GM18870 (cell line): ENCODE measurements around the gene TCF7.

Experiments
- ATAC-seq: cut with Tn5 transposase; IDR thresholded peaks from one replicate; pipeline ENCODE4 v1.9.1; 2021; ENCODE audit warnings: moderate library complexity; ENCODE audit not compliant: unreplicated experiment

The TCF7 gene

GRCh38 chr5:134129411-134130238 lies 15.1 kb downstream of the TCF7 start:
- no peak for ATAC-seq

GRCh38 chr5:134130239-134130945 lies 15.9 kb downstream of the TCF7 start:
- ATAC-seq: no peak

GRCh38 chr5:134131165-134131564 lies 16.7 kb downstream of the TCF7 start:
- no peak for ATAC-seq

- no peak for ATAC-seq
Observed at GRCh38 chr5:134131578-134132350, 17.3 kb downstream of the TCF7 start.

DNA sequence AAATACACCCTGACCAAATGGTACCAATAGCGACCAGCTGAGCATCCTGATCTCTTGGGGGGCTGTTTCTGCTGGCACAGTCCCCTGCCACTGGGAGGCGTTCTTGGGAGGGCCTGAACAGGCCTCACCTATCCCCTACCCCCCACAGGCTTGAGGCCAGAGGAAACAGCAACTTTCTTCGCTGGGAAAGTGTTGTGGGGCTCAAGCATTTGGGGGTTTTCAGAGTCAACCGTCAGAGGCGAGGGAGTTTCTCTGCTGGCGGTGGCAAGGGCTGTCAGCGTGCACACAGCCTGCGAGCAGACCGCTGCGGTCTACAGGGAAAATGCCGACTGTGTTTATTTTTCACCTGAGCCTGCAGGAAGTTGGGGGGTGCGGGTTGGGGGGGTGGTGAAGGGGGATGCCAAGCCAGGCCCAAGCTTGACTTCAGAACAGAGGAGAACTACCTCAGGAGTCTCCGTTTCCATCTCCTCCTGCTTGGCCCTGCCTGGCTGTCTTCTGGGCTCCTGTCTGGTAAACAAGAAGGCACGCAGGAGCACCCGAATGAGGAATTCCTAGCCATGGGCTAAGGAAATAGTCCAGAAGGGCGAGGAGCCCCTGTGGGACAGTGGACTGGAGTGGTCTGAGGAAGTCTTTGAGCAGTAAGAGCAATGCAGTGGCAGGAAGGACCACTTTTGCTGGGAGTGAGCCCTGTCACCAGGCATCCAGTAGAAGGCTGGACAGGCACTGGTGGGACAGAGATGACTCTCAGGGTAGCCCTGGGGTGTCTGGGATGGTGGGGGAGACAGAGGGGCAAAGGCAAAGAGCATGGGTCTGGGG lies 18.1 kb downstream of the TCF7 start:
- peak; percentile 53 for ATAC-seq

- no peak for ATAC-seq
Observed at GRCh38 chr5:134133188-134133994, 18.9 kb downstream of the TCF7 start.

DNA sequence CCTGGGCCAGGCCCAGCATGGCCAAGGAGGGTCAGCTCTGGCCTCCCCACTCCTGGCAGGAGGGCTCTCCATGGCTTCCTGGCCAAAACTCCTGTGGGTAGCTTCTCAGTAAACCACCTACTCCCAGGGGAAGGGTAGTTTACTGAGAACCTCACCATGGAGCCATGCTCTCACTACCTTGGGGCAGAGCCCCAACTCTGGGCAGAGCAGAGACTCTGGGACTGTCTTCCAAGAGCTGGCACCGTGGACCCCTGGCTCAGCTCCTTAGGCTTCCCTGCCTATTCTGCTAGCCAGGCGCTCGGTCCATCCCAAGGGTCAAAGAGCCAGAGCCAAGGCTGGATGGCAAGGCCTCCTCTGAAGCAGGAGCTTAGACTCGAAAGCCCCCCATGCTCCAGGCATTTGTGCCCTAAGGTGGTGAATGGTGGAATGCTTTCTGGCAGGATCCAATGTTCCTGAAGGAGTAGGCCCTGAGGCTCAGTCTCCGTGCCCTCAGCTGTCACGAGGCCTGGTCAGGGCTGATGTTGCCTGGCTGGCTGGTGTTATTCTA lies 19.6 kb downstream of the TCF7 start:
- ATAC-seq: no peak

DNA sequence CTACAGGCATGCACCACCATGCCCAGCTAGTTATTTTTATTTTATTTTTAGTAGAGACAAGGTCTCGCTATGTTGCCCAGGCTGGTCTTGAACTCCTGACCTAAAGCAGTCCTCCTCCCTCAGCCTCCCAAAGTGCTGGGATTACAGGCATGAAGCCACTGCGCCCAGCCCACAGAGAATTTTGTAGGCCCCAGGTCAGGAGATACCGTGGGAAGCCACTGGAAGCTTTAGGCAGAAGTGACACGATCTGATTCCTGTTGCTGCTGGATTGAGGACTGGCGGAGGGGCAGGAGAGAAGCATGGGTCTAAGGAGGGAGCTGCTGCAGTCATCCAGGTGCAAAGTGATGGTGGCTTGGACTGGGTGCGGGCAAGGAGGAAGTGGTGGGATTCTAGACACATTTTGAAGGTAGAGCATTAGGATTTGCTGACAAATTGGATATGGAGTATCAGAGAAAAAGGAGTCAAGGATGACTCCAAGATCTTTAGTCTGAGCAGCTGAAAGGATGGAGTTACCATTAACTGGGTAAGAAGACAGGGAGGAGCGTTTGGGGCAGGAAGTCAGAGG lies 20.7 kb downstream of the TCF7 start:
- no peak for ATAC-seq

- ATAC-seq: no peak
Observed at GRCh38 chr5:134136221-134136631, 21.7 kb downstream of the TCF7 start.

DNA sequence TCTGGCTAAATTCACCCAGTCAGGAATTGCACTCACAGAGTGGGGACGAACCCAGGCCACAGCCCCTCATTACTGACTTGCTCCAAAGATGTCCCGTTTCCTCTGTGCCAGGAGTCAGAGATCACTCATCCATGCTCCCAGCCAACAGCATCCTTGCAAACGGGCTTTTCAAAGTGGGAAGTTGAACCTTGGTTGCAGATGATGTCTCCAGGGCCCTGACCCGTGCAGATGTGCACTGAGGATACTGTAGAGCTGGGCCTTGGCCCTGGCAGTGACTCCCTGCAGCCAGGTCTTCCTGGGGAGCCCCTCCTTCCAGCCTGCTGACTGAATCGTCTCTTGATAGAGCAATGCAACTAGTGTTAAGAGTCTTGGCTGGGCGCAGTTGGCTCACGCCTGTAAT lies 22.3 kb downstream of the TCF7 start:
- ATAC-seq: no peak

DNA sequence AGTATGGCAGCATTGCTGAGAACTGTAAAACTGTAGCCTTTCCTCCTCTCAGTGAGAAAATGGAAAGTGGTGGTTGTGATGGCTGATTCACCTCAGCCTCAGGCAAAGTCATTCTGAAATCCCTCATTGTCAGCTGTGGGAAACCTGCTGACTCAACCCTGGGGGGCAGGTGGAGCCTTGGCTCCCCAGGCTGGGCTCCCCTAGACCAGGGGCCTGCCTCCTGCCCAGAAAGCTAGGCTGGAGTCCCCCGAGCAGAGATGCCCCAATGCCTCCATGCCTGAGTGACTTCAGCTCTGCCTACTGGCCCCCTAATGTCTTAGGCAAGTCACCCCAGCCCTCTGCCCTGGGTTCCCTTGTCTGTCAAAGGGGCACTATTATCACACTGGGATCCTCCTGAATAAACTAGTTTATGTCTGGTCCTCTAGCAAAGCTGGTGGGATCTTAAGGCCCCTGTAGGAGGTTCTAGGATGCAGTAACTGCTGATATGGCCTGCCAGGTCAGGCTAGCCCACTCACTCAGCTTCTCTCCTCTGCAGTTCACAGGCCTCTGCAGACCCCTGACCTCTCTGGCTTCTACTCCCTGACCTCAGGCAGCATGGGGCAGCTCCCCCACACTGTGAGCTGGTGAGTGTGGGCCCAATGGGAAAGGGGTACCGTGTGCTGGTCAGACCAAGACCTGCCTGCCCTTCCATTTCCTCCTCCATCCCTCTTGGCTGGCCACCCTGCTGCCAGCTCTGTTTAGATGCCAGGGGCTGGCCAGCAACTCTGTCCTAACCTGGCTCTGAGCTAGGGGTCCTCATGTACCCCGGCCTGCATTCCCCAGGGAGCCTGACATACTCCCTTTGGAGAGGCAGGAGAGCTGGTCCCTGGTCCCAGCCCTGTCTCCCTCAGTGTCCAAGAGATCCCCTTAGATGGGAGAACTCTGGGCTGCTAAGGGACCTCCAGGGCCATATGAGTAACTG lies 24.2 kb downstream of the TCF7 start:
- ATAC-seq: peak; percentile 86

- ATAC-seq: no peak
Observed at GRCh38 chr5:134139377-134139851, 24.9 kb downstream of the TCF7 start.

- ATAC-seq: no peak
Observed at GRCh38 chr5:134139891-134140469, 25.5 kb downstream of the TCF7 start.

- ATAC-seq: no peak
Observed at GRCh38 chr5:134140530-134141201, 26.2 kb downstream of the TCF7 start.

GRCh38 chr5:134141331-134142050 lies 27.0 kb downstream of the TCF7 start:
- ATAC-seq: no peak

- ATAC-seq: no peak
Observed at GRCh38 chr5:134142052-134142451, 27.6 kb downstream of the TCF7 start.
